Stimulated activated memory B cell treated with anti-CD40 and anti-IgM and Interleukin-4, amounts not matched to agents 10 μg/mL and 1 μg/mL and 100 μg/mL, for 72 hours (primary cell): ENCODE data around the gene ITGA7.

Source experiments
- ATAC-seq: fragments of 150-1000 bp; cut with Tn5 transposase; 2 replicates; pipeline ENCODE4 v1.10.0; 2021
- H3K27ac Mint-ChIP-seq: one replicate; pipeline ENCODE4 v1.8.0; 2022; ENCODE audit warnings: mild to moderate bottlenecking, mixed read lengths
- H3K27me3 Mint-ChIP-seq: one replicate; pipeline ENCODE4 v1.8.0; 2022; ENCODE audit warnings: mixed read lengths
- H3K36me3 Mint-ChIP-seq: one replicate; pipeline ENCODE4 v1.8.0; 2022; ENCODE audit warnings: mixed read lengths
- H3K4me1 Mint-ChIP-seq: one replicate; pipeline ENCODE4 v1.8.0; 2022; ENCODE audit warnings: mixed read lengths
- H3K4me3 Mint-ChIP-seq: one replicate; pipeline ENCODE4 v1.8.0; 2022; ENCODE audit warnings: mild to moderate bottlenecking, moderate library complexity, mixed read lengths
- H3K9me3 Mint-ChIP-seq: one replicate; pipeline ENCODE4 v1.8.0; 2022; ENCODE audit warnings: mixed read lengths

ITGA7 gene

DNA sequence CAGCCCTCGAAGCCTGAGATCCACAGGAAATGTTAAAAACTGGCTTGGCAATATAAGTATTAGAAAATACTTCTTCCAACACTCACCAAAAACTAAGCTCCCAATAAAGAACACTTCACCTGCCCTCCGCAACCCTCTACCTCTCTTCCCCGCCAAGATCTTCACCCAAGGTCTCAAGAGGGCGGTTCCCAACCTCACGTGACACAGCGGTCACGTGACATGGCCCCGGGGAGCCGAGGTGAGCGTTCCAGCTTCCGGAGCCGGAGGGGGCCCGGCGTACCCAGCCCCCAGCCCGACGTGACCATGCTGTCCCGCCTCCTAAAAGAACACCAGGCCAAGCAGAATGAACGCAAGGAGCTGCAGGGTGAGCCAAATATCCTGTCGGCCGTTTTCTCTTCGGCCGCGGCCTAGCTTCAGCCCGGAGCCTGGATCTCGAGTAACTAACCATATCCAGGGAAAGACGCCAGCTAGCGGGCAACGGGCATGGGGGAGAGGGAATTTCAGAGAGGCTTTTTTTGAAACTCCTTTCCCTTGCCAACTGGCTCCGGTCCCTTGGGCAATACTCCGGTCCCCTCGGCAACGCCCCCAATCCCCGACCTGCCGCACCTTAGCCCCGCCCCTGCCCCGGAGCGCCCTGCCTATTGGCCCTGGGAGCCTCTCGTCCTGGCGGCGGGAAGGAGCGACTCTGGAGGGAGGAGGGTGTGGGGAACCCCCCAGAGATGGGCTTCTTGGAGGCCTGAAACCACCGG lies 8.3 kb upstream of the ITGA7 start, which contains the start of gene BLOC1S1:
Gene BLOC1S1 (plus strand): TSS at position 214 of the 749 bp plus-strand sequence. CDS start 6 bp downstream, at position 220.
- no peaks in the 10 kb centered on the region for H3K36me3 Mint-ChIP-seq
- peak; percentile 97 for ATAC-seq

DNA sequence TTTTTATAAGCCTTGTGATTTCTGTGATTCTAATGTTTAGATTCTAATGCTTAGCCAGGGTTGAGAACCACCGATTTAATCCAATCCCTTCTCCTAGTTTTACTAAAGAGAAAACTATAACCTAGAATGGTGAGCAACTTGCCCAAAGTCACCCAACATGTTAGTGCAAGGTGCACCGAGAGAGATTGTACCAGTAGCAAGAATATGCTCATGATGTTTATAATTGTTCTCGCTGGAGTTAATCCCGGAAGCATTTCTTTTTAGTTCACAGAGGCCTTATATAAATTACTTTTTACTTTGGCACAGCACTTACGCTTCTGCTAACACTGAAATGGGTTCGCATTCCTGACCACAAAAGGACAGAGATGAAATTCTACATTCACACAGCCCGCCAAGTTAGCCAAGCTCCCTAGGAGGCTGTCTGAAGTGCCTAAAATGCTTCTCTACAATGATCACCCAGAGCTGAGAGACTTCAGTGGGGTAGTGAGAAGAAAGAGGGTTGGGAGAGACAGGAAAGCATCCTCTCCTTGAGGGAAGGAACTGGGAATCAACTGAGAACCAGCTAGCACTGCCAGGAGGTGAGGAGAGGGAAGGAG lies 7.6 kb upstream of the ITGA7 start:
- H3K36me3 Mint-ChIP-seq, result no peaks in the 10 kb centered on the region
- H3K27me3 Mint-ChIP-seq, result no peaks in the 10 kb centered on the region
- H3K9me3 Mint-ChIP-seq, result no peaks in the 10 kb centered on the region
- ATAC-seq, result no peak
- H3K4me3 Mint-ChIP-seq, result peak overlapping the region; percentile 88
- peak overlapping the region; percentile 91 for H3K27ac Mint-ChIP-seq
- H3K4me1 Mint-ChIP-seq, result peaks cover 38% of the 10 kb centered on the region

More for the DNA sequence above, 8.3 kb upstream of the ITGA7 start, which contains the start of gene BLOC1S1:
- H3K27me3 Mint-ChIP-seq, result no peaks in the 10 kb centered on the region
- H3K4me3 Mint-ChIP-seq, result peak within 1 kb of the TSS; percentile 88
- peaks cover 38% of the 10 kb centered on the region for H3K4me1 Mint-ChIP-seq
- no peaks in the 10 kb centered on the region for H3K9me3 Mint-ChIP-seq
- peak within 1 kb of the TSS; percentile 91 for H3K27ac Mint-ChIP-seq

DNA sequence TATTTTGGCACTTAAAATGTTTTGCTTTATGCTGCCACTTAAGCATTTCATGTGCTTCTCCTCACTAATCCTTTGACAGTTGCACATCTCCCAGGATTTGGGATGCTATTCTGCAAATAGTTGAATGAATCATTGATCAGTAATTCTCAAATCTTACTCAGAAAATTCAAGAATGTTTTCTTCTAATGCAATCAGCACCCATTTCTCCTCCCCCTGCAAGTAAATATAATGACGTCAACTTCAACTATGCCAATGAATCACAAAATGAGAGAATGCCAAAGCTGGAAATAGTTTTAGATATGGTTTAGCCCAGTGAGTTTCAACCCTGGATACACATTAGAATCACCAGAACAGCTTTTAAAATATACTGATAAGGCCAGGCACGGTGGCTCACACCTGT lies 6.0 kb upstream of the ITGA7 start:
- H3K4me1 Mint-ChIP-seq, result peaks cover 41% of the 10 kb centered on the region
- H3K4me3 Mint-ChIP-seq, result no peak overlapping the region
- H3K27ac Mint-ChIP-seq, result no peak overlapping the region
- H3K9me3 Mint-ChIP-seq, result no peaks in the 10 kb centered on the region
- ATAC-seq, result no peak
- H3K27me3 Mint-ChIP-seq, result peaks cover 7% of the 10 kb centered on the region
- no peaks in the 10 kb centered on the region for H3K36me3 Mint-ChIP-seq

DNA sequence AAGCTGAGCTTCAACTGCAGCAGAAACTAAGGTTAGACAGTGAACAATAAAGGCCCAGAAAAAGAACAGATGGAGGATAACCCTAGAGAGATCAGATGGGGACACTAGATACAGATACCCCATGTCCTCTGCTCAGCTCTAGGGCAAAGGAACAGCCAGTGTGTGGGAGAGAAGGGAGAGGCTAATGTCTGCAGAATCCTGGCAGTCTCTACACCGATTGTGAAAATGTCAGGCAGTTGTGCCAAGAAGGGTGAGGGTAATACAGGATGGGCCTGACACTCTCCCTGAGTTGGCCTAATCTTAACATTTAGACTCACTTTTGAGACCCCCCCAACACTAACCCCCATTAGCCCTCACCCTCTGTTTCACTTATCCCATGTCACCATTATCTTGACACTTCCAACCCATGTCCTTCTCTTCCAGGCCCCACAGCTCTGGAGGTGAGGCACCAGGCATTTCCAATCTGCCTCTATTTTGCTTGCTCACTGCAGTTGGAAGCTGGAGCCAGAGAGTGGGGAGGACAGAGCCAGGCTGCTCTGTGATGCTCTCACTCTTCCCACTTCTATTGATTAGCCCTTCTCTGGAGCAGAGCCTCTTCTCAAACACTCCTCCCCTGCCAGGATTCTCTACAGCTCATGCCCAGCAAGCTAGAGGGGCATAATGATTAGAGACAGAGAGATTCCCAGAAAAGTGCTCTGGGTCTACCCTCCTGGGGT lies 5.2 kb upstream of the ITGA7 start:
- ATAC-seq, result no peak
- H3K4me3 Mint-ChIP-seq, result no peak overlapping the region
- H3K36me3 Mint-ChIP-seq, result no peaks in the 10 kb centered on the region
- peaks cover 41% of the 10 kb centered on the region for H3K4me1 Mint-ChIP-seq
- H3K27ac Mint-ChIP-seq, result no peak overlapping the region
- H3K27me3 Mint-ChIP-seq, result peaks cover 16% of the 10 kb centered on the region
- H3K9me3 Mint-ChIP-seq, result no peaks in the 10 kb centered on the region

DNA sequence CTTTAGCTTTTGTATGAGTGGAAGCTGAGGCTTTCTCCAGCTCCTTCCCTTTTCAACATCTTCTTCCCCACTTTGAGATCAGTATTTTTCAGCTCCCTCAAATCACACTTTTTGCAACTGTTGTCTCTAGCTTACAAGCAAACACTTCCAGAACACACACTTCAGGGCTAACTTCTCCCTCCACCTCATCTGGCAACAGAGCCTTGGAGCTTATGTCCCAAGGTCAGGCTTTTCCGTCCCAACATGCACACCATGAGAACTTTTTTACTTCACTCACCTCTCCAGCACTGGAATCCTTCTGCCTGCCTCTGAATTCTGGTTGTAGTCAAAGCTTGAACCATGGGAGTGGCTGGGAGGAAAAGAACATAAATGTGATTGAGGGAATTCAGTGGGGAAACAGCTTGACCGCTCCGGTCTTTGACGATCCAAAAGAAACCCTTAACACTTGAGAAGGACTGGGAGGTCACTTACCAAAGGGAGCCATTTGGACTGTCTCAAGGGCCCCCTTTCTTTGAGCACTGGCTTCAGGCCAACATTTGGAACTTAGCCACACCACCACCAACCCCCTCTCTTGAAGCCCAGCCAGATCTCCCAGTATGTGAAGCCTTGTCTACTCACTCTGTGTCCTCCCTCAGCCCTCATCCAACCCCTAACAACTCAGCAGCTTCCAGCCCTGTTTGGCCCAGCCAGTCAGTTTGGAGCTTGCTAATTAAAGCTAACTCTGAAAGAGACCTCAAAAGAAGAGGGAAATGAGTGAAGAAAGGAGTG lies 4.3 kb upstream of the ITGA7 start:
- Mint-ChIP-seq H3K27me3 (peaks cover 20% of the 10 kb centered on the region), H3K4me3 (no peak overlapping the region), H3K36me3 (no peaks in the 10 kb centered on the region), H3K9me3 (no peaks in the 10 kb centered on the region), H3K4me1 (peaks cover 38% of the 10 kb centered on the region), H3K27ac (no peak overlapping the region)
- no peak for ATAC-seq

DNA sequence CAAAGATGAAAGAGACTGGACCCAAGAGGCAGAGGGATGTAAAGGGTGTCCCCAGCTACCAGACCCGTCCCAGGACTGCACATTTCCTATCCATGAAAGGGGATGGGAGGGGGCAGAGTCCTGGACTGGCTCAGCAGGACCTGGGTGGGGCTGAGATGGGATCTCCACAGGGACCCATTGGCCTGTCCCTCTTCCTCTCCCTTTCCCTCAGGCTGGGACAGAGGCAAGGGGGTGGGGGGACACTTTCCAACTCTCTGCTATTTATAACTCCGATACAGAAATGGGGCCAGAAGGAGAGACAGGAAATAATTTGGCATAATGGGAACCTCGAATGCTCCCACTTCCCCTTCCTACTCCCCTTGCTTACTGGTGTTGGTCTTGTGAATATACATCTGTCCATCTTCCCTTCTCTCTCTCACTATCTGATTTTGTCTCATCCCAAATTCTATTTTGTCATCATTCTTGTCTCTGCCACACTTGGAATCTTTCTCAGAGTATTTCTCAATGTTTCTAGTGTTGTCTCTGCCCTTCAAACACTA lies 1.1 kb upstream of the ITGA7 start:
- peak overlapping the region; percentile 78 for H3K4me3 Mint-ChIP-seq
- H3K4me1 Mint-ChIP-seq, result peaks cover 25% of the 10 kb centered on the region
- peaks cover 25% of the 10 kb centered on the region for H3K27me3 Mint-ChIP-seq
- no peaks in the 10 kb centered on the region for H3K9me3 Mint-ChIP-seq
- no peaks in the 10 kb centered on the region for H3K36me3 Mint-ChIP-seq
- ATAC-seq, result no peak
- peak overlapping the region; percentile 3 for H3K27ac Mint-ChIP-seq

DNA sequence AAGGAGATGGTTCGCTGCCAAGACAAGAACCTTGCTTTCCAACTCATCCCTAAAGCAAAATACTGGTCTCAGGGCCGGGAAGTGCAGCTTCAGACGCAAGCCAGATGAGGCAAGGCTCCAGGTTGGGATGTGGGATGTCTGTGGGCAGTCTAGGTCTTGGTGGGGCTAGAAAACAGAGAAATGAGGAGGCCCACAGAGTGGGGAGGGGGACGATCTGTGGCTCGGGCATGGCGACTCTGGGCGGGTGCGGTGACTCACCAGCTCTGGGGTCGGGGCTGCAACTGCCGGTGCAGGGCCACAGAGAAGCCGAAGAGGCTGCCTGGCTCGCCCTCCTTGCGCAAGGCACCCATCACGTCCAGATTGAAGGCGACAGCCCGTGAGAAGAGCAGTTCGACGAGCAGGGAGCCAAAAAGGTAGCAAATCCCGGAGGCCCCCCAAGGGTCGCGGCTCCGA lies 459 bp downstream of the ITGA7 start:
- Mint-ChIP-seq H3K27me3 (peaks cover 25% of the 10 kb centered on the region), H3K9me3 (no peaks in the 10 kb centered on the region), H3K36me3 (no peaks in the 10 kb centered on the region), H3K4me3 (peak overlapping the region; percentile 32), H3K4me1 (peaks cover 25% of the 10 kb centered on the region), H3K27ac (no peak overlapping the region)
- no peak for ATAC-seq

DNA sequence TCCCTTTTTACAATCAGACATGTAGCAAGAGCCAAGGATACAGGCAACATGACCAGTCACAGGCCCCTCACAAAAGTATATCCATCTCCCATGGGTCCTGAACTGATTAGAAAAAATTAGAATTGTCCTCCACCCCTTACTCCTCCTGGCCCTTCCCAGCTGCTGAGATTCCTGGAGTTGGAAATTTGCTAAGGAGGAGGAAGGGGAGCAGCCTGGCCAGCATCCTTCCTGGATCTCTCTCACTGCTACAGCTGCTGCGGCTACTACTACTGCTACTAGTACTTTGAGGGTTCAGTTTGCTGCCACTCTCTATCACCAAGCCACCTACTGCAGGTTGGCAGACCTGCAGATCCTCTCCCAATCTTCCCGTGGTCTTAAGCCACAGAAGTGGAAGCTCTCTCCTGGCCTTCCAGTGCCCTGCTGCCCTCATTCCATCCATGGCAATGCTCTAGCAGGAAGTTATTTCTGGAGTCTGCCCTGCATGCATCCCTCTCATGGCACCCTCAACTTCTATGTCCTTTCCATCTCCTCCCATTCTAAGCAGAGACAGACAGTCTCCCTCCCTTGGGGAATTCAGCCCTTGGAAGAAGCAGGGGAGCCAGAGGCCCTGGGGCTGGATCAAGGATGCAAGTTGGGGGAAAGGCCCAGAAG lies 1.0 kb downstream of the ITGA7 start:
- Mint-ChIP-seq H3K4me3 (peak overlapping the region; percentile 32), H3K9me3 (no peaks in the 10 kb centered on the region), H3K27ac (no peak overlapping the region), H3K4me1 (peaks cover 25% of the 10 kb centered on the region), H3K27me3 (peaks cover 25% of the 10 kb centered on the region), H3K36me3 (no peaks in the 10 kb centered on the region)
- no peak for ATAC-seq

DNA sequence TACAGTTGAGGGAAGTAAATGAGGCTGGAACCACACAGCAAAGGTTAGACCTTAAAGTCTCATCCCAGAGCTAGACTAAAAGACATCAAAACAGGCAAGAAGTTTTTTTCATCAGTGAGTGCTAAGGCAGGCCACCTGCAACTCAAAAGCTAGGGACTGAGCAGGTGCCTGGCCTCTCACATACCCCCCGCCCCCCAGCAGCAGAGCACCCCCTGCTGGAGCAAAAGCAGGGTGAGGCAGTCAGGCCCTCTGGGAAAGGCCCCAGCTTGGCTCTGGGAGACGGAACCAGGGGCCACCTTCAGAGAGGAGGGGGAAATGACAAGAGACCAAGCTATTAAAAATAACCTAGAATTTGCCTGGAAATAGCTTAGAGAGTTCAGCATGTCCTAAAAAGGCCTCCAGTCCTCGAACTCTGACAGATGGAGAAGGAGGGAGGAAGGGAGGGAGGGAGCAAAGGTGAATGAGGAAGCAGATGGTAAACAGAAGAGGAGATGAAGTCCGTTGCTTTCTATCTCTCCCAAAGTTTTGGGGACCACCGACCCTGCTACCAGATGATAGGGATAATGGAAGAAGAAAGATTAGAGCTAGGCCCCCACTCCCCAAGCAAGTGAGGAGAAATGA lies 1.8 kb downstream of the ITGA7 start:
- Mint-ChIP-seq H3K4me3 (no peak overlapping the region), H3K9me3 (no peaks in the 10 kb centered on the region), H3K36me3 (no peaks in the 10 kb centered on the region), H3K27me3 (peaks cover 25% of the 10 kb centered on the region), H3K27ac (no peak overlapping the region), H3K4me1 (peaks cover 25% of the 10 kb centered on the region)
- ATAC-seq, result no peak

DNA sequence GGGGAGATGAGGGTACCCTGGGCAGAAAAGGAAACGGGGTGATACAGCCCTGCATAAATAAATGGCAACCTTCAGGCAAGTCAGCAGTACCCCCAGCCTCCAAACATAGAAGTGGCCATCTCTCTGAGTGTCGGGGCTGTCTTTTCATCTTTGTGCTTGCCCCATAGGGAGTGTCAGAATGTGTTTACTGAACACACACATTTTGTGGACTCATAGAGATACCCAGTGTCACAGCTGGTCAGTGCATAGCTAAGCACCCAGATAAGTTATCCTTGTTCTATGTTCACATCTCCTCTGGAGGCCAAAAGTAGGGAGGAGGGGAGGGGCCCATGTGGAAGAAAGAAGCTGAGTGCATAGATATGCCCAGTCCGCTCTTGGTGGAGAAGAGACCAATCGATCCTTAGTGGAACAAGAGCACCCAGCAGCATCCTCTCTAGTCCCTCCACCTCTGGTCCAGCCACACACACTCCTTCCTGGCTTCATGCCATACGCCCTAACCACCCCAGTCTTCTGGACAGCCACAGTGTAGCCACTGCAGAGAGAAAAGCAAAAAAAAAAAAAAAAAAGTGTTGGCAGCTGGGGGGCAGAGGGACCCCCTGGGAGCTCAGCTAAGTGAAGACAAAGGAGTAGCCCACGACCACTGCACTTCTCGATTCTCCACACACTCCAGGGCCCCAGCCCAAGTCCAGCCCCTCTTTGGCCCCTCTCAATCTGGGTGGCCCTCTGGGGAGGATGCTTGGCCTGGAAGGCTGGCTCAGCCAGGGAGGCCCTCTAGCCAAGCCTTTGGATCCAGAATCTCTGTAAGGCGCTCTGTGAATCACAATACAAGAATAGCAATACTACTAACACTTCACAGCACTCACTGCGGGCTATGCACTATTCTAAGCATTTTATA lies 2.6 kb downstream of the ITGA7 start:
- no peaks in the 10 kb centered on the region for H3K36me3 Mint-ChIP-seq

DNA sequence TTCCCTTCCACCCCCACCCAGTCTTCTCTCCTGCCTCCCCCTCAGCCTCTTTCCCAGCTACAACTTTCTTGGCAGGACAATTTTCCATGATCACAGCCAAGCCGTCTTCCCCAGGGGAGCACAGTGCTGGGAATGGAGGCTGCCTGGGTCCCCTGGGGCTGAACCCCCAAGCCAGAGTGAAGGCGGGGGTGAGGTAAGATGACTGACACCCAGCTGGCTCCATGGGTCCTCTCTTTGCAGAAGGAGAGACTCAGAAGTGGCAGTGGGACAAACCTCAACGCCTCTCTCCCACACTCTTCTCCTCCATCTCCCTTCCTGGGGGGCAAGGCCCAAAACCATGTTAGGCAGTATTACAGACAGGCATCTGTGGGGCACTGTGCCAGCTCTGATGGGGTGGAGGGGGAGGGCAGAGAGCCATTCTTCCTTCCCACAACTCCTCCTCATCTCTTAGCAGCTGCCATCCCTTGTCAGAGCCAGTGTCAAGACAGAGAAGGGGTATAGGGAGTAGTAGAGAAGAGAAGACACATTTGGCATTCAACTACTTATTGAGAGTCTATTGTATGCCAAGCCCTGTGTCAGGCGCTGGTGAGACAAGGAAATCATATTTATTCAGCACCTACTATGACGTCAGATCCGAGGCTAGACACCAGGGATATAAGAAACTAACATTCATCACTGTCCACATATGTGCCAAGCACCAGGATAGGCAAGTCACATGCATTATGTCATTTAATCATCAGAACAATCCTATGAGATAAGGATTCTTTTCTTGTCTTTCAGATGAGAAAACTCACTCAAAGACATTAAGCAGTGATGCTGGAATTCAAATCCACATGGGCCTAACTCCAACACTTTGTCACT lies 3.6 kb downstream of the ITGA7 start:
- H3K27me3 Mint-ChIP-seq, result peaks cover 18% of the 10 kb centered on the region
- no peaks in the 10 kb centered on the region for H3K36me3 Mint-ChIP-seq
- no peak overlapping the region for H3K27ac Mint-ChIP-seq
- H3K4me1 Mint-ChIP-seq, result peaks cover 22% of the 10 kb centered on the region
- H3K4me3 Mint-ChIP-seq, result no peak overlapping the region
- ATAC-seq, result no peak
- H3K9me3 Mint-ChIP-seq, result no peaks in the 10 kb centered on the region

More for the DNA sequence above, 2.6 kb downstream of the ITGA7 start:
- no peak for ATAC-seq
- no peak overlapping the region for H3K4me3 Mint-ChIP-seq
- H3K4me1 Mint-ChIP-seq, result peaks cover 25% of the 10 kb centered on the region
- no peaks in the 10 kb centered on the region for H3K9me3 Mint-ChIP-seq
- H3K27me3 Mint-ChIP-seq, result peaks cover 25% of the 10 kb centered on the region
- no peak overlapping the region for H3K27ac Mint-ChIP-seq

DNA sequence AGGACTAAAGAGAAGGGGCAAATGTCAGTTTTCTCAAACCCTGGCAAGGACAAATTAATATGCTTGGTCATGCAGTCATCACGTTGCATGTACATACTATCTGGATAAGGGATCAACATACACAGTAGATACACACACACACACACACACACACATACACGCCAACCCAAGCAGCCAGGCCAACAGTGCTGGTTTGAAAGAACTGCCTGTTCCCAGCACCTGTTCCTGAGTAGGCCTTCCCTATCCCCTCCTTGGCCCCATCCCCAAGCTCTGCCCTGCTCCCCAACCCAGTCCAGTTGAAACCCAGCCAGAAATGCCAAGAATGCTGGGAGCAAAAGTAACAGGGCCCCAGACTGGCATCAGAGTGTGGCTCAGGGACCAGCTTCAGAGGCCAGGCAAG lies 4.4 kb downstream of the ITGA7 start:
- peaks cover 13% of the 10 kb centered on the region for H3K27me3 Mint-ChIP-seq
- H3K27ac Mint-ChIP-seq, result no peak overlapping the region
- H3K36me3 Mint-ChIP-seq, result no peaks in the 10 kb centered on the region
- no peaks in the 10 kb centered on the region for H3K9me3 Mint-ChIP-seq
- peaks cover 14% of the 10 kb centered on the region for H3K4me1 Mint-ChIP-seq
- no peak for ATAC-seq
- H3K4me3 Mint-ChIP-seq, result no peak overlapping the region
